Measurements from ENCODE around the gene RHBDD3.

Gene RHBDD3

DNA sequence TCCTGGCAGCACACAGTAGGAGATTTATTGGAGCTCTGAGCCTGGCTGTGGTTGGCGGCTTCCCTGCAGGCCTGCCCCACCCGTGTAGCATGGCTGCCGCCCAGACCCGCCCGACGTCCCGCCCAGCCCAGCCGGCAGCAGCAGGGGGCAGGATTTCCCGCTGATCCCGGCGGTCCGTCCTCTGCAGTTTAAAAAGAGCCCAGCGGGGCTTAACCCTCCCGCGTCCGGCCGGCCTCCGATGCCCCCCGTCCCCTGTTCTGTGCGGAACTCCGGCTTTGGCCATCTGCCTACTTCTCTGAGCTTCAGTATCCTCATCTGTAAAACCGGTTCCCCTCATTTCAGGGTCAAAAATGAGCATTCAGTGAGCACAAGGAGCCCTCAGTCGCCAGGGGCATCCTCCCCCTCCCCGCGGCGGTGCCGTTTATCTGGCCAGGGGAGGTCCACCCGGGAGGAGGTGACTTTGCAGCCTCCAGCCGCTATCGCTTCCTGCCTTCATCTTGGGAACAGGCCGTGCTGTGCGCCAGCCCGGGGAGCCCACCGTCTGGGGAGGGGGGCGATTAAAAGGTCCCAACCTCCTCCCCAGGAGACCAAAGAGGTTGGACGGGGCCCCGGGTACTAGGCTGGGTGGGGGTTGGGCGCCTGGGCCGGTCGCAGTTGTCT lies 38.5 kb upstream of the RHBDD3 start, which contains the start of gene GAS2L1:
Gene GAS2L1 (plus strand): TSS at position 476 of the 660 bp plus-strand sequence. CDS start 1,456 bp downstream, outside the sequence.
- no peak for DNase-seq (ENCODE audit: low read depth)

DNA sequence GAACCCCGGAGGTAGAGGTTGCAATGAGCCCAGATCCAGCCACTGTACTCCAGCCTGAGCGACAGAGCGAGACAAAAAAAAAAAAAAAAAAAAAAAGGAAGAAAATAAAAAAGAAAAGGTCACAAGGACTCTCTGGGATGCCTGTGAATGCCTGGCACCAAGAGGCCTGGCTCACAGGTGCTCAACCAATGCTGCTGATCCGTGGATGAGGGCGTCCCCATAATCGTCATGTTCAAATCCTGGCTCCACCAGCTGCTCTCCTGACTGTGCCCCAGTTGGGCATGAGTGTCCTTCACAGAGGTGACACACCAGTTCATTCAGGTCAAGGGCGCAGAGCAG lies 38.0 kb upstream of the RHBDD3 start:
- DNase-seq (ENCODE audit: low read depth), result no peak

DNA sequence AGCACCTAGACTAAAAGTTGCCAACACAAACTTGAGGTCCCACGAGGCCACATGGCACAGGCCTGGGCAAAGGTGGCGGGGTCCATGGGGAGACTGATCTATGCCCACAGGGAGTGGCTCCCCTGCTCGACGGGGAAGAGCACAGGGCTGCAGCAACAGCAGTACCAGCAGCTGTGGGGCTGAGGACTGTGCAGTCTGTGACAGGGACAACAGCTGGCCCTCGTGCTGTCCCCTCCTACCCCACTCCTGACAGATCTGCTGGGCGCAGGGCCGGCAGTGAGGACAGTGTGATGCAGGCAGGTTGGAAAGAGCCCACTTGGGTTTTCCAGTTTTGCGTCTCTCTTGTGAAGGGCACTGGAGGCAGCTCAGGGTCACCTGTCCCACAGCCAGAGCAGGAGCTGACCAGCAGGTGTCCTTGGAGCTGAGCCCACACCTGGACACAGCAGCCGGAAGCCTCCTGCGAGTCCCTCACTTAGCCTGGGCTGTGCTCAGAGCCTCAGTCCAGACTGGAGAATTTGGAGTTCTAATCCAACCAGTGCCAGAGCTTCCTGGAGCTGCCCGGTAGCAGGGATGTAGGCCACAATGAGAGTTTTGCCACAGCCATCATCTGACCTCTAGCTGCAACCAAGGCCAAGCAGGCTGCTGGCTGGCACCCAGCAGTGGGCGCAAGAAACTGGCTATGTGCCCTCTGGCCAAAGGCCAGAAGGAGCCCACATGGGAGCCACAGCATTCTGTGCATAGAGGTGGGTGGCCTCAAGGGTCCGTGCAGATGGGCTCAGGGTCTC lies 35.1 kb upstream of the RHBDD3 start:
- no peak for DNase-seq (ENCODE audit: low read depth)

DNA sequence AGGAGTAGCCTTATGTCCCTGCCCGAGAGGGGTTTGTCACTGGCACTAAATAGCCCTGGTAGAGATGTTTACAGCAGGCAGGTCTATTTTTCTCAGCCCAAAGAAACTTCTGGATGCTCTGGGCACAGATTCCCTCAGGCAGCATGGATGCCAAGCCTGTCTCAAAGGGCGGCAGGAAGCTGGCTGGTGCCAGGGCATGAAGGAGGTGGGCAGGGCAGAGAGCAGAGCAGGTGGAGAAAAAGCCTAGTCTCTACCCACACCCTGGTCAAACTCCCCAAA lies 34.6 kb upstream of the RHBDD3 start:
- no peak for DNase-seq (ENCODE audit: low read depth)

DNA sequence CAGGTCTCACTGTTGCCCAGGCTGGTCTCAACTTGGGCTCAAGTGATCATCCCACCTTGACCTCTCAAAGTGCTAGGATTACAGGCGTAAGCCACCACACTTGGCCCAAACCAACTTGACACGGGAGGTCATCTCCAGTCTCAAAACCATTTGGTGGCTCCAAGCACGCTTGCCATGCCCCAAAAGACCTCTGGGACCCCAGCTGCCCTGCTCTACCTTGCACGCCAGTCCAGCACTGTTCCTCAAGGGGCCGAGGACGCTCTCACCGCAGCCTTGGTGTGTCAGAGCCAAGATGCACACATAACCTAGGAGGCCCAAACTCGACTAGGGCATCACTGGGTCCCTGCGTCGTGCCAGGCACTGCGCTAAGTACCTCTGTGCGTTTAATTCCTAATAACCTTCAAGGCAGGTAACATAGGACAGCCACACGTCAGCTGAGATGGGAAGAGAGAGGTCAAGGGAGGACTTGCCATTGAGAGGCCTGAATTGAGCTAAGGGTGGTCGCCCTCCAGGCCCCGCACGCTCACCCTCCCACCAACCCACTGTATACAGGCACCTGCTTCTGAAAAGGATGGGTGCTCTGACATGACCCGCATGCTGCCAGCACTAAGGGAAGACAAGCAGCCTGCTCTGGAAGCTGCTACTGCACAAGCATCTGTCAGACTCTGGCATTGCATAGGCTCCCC lies 34.1 kb upstream of the RHBDD3 start:
- no peak for DNase-seq (ENCODE audit: low read depth)

DNA sequence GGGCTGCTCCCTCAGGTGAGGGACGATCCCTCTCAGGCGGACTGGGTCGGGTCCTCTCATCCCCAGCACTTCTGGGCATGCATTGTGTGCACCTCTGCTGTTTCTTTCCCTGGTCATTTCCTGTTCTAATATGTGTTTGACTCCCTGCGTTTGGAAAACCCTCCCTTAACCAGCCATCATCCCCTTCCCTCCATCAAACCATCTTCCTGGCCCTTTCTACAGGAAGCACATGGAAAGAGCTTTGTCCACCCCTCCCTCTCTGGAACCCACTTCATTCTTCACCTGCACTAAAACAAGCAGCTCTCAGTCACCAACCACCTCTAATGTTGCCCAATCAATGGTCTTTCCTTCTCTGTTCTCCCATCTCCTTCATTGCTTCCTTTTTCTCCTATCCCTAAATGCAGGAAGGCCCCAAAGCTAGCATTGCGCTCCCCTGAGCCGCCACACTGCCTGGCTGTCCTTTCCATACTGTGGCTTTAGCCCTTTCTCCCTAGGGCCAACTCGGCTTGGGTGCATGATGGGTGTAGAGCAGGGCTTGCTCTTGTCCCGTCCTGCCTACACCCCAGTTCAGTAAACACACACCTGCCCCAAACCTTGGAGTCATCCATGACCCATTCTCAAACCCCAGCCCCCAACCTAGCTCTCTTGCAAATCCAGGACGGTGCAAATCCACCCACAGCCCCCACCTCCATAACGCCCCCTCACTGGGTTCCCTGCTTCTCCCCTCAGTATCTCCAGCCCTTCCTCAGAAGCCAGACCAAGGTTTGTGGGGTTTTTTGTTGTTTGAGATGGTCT lies 33.2 kb upstream of the RHBDD3 start:
- no peak for DNase-seq (ENCODE audit: low read depth)

DNA sequence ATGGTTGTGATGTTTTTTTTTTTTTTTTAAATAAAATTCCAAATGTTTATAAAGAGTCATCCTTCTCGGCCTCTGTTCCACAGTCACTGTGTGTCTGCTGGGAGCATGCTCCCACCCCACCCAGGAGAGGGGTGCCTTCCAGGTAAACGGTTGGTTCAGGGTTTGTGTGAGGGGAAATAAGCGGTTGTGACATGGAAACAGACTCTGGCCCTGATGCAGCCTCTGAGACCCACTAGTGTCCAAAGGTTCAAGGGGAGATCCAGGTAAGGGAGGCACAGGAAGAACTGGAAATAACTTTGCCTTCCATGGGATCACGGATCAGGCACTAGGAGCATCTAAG lies 32.7 kb upstream of the RHBDD3 start:
- no peak for DNase-seq (ENCODE audit: low read depth)

DNA sequence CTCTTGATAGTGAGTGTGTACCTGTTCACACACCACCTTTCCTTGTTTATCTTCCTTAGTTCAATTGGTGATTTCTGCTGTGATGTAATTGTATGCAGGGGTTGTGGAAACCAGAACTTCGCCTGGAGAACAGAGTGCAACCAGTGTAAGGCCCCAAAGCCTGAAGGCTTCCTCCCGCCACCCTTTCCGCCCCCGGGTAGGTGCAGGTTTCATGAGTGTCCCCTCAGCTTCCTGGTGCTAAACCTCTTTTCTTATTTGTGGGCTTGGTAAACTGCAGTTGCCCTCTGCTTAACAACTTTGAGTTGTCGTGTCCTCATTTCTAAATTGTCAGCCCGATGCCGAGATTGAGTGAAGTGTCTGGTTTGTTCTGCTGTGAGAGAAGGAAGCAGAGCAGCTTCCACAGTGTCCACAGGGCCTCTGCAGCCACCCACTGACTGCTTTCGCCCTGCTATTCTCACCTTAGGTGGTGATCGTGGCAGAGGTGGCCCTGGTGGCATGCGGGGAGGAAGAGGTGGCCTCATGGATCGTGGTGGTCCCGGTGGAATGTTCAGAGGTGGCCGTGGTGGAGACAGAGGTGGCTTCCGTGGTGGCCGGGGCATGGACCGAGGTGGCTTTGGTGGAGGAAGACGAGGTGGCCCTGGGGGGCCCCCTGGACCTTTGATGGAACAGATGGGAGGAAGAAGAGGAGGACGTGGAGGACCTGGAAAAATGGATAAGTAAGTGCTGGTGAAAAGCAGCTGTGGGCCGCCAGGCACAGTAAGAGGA lies 31.5 kb upstream of the RHBDD3 start:
- DNase-seq (ENCODE audit: low read depth), result no peak

DNA sequence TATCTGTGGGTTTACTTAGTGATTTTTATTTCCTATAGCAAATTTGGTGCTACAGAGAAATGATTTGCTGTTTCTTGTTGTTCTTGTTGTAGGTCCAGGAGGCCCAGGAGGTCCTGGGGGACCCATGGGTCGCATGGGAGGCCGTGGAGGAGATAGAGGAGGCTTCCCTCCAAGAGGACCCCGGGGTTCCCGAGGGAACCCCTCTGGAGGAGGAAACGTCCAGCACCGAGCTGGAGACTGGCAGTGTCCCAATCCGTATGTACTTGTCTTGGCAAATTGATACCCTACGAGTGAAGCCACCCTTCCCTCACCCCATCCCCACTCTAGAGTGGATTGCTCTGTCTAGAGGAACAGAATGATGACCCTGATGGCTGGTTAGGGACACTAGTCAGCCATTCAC lies 30.9 kb upstream of the RHBDD3 start:
- no peak for DNase-seq (ENCODE audit: low read depth)

DNA sequence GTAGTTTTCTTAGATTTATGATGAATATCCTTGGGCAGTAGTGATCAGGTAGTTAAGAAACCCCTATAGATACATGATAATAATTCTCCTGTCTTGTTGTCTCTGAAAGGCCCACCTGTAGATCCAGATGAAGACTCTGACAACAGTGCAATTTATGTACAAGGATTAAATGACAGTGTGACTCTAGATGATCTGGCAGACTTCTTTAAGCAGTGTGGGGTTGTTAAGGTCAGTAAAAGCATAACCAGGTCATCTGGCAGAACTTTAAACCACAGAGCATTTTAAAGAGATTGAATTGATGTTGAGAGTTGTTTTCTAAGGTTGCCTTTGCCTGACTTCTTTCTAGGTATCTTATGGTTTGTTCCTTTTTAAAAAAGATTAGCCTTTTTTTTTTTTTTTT lies 24.6 kb upstream of the RHBDD3 start:
- no peak for DNase-seq (ENCODE audit: low read depth)

DNA sequence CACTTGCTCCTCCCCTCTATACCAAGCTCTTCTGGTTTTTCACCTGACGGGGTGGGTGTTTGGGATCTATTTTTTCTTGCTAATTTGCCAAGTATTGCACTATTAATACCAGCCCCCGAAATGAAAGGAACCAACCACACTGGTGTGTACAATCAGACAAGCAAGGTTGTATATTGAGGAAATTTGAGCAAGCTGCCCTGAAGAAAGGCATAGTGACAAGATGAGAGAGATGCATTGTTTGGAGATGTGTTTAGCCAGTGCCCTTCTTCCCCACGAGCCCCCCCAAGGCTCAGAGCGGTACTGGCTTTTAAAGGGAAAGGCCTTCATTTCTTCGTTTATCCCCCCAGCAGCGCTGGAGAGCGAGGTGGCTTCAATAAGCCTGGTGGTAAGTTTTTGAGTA lies 23.4 kb upstream of the RHBDD3 start:
- DNase-seq (ENCODE audit: low read depth), result no peak

DNA sequence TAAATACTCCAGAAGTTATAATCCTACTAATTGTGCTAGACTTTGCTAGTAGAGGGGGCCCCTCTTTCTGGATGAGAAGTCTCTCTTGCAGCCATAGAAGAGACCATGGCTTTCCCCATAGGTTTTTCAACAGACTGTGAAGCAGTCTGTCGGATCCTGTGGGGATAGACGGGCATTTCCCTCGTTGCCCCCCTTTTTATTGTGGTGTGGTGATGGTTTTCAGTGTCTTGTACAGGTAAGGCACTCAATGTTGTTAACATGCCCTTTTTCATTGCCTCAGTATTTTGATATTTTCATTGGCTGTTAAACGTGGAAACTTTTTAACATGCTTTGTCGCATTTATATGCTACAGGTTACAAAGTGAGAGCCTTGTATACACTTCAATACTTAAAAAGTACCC lies 22.3 kb upstream of the RHBDD3 start:
- no peak for DNase-seq (ENCODE audit: low read depth)

DNA sequence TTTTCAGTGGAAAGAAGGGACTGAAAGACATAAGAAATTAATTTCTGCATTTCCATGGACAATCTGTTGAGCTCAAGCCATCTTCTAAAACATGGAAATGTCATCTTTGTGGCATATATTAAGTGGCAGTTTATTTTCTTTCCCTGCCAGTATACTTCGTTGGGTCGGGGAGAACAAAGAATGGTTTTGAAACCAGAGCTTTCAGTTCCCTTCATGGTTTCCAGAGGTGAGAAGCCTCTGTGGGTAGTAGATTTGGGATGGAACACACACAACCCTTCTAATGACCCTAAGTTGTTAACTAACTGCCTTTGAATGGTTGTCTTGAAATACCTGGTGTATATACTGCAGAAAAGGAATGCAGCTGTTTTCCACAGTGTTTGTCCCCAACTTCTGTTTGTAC lies 21.1 kb upstream of the RHBDD3 start:
- no peak for DNase-seq (ENCODE audit: low read depth)

DNA sequence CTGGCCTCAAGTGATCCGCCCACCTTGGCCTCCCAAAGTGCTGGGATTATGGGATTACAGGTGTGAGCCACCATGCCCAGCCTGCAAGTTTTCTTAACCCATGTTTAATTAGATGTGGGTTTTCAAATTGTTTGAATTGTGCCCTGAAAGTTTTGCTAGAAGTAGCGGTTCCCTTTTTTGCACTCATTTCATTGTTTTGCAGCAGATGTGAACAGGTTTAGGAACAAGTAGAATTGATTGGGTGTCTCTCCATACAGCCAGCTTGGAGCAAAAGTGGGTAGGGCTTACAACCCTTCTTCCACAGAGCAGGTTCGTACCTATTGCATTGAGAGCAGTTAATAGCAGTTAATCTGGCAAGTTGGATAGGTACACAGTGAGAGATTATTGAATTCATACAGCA lies 16.4 kb upstream of the RHBDD3 start:
- no peak for DNase-seq (ENCODE audit: low read depth)

DNA sequence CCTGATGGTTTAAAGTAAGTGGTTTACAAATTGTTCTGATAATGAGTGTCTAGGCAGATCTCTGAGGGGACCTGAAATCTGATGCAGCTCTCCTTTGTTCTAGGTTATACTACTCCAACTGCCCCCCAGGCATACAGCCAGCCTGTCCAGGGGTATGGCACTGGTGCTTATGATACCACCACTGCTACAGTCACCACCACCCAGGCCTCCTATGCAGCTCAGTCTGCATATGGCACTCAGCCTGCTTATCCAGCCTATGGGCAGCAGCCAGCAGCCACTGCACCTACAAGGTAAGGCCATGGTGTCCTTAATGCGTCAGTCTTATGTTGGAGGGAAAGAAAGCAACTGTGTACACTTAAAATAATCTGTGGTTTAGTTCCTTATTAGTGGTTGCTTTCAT lies 10.1 kb upstream of the RHBDD3 start:
- DNase-seq (ENCODE audit: low read depth), result no peak

DNA sequence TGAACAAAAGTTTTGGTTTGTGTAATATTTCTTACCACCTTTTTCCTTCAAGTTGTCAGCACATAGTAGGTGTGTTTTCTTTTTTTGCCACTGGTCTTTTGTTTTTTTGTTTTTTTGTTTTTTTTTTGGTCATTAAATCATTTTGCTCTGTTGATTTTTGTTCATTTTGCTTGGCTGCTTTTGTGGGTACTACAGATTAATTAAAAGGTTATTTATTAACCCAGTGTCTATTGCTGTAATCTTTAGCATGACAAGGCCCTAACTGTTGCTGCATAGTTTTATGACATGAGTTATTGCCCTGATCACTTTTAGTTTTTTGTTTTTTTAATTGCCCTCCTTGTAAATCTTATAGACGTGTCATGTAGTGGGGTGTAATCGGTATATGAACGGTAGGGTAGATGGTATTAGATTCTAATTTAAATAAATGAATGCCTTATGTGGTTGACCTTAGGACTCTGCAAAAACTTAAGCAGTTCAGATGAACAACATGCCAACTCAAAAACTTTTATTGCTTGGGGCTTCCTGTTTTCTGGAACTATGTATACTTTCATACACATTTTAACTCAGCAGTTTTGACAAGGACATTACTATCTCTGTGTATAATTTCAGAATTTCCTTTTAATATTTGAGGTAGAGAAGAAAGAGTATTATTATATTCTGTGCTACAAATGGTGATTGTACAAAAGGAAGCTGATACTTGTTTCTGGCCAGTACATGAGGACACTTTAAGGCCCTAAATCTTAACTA lies 8.2 kb upstream of the RHBDD3 start:
- no peak for DNase-seq (ENCODE audit: low read depth)

DNA sequence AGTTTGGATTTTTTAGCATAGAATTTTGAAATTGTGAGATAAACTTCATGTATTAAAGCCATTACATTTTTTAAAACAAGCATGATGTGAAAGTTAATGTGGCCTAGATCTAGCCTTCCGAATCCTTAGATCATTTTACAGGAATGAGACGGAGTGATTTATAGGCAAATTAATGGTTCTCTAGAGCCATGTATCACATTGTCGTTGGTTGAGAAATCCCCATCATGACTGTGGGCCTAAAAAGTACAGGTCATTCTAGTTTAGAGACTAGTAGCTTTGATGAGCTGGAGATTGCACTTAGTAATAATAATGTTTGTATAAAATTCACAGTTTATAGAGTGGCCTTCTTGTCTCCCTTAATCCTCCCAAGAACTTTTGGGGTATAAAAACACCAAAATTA lies 7.4 kb upstream of the RHBDD3 start:
- DNase-seq (ENCODE audit: low read depth), result no peak

DNA sequence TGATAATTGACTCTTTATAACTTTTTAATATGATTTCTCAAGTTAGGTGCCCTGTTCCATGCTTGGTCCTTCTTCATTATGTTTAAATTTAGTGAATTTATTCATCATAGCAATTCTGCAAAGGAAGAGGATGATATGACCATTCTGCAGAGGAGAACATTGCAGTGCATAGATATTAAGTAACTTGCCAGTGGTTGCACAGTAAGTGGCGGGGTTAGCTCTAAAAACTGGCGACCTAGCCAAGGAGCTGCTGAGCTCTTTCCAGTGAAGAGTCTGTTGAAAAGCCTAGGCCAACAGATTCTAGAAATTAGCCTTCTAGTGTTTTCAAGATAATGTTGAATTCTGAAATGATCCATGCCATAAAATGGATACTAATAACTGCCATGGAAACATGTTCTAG lies 4.8 kb upstream of the RHBDD3 start:
- no peak for DNase-seq (ENCODE audit: low read depth)

DNA sequence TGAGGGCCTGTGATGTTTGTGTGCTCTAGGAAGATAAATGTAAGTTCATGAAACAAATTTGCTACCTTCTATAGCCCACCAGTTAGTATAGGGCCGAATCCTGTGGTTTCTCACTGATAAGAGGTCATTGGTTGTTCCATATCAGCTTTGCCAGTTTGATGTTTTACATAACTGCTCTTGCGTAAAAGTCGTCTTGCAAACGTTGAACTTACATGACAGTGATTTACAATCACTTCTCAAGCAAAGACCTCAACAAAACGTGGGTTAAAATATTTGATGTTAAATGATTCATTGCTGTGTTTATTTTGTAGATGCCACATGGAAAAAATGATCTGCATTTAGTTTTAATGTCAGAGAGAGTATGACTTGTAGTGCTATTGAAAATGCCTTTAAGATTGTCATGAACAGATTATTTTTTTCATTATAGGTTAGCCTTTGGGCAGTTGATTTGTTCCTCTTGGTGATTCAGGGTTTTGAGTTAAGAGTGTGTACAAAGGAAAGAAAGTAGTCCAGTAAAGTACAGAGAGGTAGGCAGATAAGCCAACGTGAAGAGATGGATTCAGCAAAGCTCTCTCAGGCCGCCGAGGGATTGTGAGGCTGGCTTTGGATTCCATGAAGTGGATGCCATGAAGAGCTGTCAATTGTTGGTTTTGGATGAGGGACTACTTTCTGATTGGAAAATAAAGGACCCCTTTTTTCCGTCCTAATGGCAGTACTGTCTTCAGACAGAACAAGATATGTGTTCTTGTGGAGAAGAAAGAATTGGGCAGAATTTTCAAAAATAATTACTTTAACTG lies 2.9 kb upstream of the RHBDD3 start:
- DNase-seq (ENCODE audit: low read depth), result no peak

DNA sequence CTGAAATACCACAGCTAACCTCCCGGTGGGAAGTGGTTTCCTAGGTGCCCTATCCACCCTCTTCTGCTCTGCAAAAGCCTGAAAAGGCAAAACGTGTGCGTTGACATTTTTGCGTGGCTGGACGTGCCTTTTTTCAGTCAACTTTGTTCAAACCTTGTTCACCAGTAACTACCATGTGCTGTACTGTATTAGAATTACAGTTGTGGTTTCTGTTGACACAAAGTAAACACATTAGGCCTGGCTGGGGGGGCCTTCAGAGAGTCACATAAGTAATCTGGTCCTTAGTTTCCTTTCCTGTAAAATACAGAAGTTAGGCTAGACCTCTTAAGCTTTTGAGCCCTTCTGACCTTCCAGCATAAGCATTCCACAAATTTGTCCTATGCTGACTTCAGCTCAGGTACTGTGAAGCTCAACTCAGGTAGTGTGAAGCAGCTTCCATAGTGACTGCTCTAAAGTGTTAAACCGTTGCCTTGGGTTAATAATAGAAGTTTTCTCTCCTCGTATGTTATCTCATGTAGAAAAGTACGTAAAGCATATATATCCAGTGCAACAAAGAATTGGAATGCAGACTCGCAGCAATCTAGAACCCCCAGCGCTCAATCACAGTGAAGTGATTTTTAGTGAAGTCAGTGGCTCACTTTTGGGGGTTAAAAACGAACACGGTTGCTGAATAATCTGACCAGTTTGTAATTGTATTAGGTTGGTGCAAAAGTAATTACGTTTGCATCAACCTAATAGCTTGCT lies 2.1 kb upstream of the RHBDD3 start:
- DNase-seq (ENCODE audit: low read depth), result no peak

All from stimulated activated CD8-positive, alpha-beta memory T cell treated with anti-CD3 and anti-CD28 coated beads, Interleukin-12 subunit alpha, Interleukin-12 subunit beta, amount 100 ng/mL, for 4 hours (primary cell).